DND-41 (cell line): ENCODE measurements around the gene GAN.

ENCODE experiments used
- ATAC-seq: fragments of 200-7000 bp; cut with Tn5 transposase; 3 replicates; pipeline ENCODE4 v1.9.1; 2021; ENCODE audit warnings: low read depth; ENCODE audit not compliant: insufficient read depth
- DNase-seq: peaks from one replicate; pipeline ENCODE4 v3.0.0-alpha.2; 2020
- H2AFZ ChIP-seq: 2 replicates; pipeline ENCODE4 v1.6.0; 2012; ENCODE audit warnings: low read depth, low read length
- H3K27ac ChIP-seq: 2 replicates; pipeline ENCODE4 v1.5.1; 2012; ENCODE audit warnings: low read length, inconsistent platforms
- H3K27me3 ChIP-seq: fragments of 200-600 bp; sonication (generic); 2 replicates; pipeline ENCODE4 v1.6.0; 2012; ENCODE audit warnings: low read length, mild to moderate bottlenecking, inconsistent platforms; ENCODE audit not compliant: insufficient read depth, poor library complexity
- H3K36me3 ChIP-seq: 2 replicates; pipeline ENCODE4 v1.5.1; 2012; ENCODE audit warnings: low read length, inconsistent platforms; ENCODE audit not compliant: insufficient read depth
- H3K4me1 ChIP-seq: 2 replicates; pipeline ENCODE4 v1.5.1; 2012; ENCODE audit warnings: mild to moderate bottlenecking, low read length; ENCODE audit not compliant: insufficient read depth
- H3K4me2 ChIP-seq: 2 replicates; pipeline ENCODE4 v1.6.0; 2012; ENCODE audit warnings: mild to moderate bottlenecking, moderate library complexity, low read length, inconsistent platforms; ENCODE audit not compliant: insufficient read depth
- H3K4me3 ChIP-seq, 2 experiments: fragments of 200-600 bp in 1 of 2; shearing (Covaris generic) in 1 of 2; 2 replicates each; pipeline ENCODE4 v1.5.1; 2012 to 2016; ENCODE audit warnings: inconsistent platforms in 2 of 2, low read length in 2 of 2, mild to moderate bottlenecking in 2 of 2, low read depth in 1 of 2, moderate library complexity in 1 of 2
- H3K79me2 ChIP-seq: 2 replicates; pipeline ENCODE4 v1.6.0; 2012; ENCODE audit warnings: low read length, inconsistent platforms; ENCODE audit not compliant: insufficient read depth
- H3K9ac ChIP-seq: 2 replicates; pipeline ENCODE4 v1.6.0; 2012; ENCODE audit warnings: low read depth, mild to moderate bottlenecking, inconsistent platforms, low read length, moderate library complexity
- H3K9me3 ChIP-seq: 2 replicates; pipeline ENCODE4 v1.5.1; 2012; ENCODE audit warnings: low read length, moderate library complexity, mild to moderate bottlenecking, inconsistent platforms; ENCODE audit not compliant: insufficient read depth, severe bottlenecking
- H4K20me1 ChIP-seq: 2 replicates; pipeline ENCODE4 v1.6.0; 2012; ENCODE audit warnings: low read length; ENCODE audit not compliant: insufficient read depth
- EZH2 ChIP-seq: IDR thresholded peaks from 3 replicates; pipeline ENCODE4 v1.6.1; 2012; ENCODE audit warnings: borderline replicate concordance, low read depth, mild to moderate bottlenecking, moderate library complexity, low read length, inconsistent platforms; ENCODE audit not compliant: severe bottlenecking
- TF ChIP-seq, protein P1 (sequence below): IDR thresholded peaks from 2 replicates; pipeline ENCODE4 v1.5.1; 2012; ENCODE audit warnings: borderline replicate concordance, low read length, moderate library complexity, mild to moderate bottlenecking; ENCODE audit not compliant: poor library complexity, severe bottlenecking; ENCODE audit errors: extremely low read depth

GAN gene

DNA sequence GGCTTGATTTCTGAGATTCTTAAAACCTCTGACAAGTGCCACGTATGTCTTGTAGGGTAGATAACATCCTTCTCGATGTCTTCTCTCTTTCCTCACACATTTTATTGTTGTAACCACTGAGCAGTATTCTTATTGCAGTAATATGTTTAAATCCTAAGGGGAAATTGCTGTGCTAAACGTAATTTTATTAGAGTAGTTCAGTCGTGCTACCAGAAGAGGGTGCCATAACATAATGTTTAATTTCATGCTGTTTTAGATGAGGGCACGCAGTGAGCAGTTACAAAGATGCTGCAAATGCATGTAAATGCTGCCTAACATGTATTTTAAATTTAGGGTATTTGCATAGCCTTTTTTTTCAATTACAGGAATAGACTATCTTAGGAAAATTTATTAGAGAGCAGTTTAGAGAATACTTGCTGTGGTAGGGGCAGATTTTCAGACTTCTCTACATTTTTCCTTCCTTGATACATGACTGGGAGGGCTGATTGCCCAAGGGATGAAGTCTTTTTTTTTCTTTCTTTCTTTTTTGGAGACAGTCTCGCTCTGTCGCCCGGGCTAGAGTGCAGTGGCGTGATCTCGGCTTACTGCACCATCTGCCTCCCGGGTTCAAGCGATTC is 51.7 kb downstream of the GAN start:
- peaks cover 74% of the 10 kb centered on the region for H3K36me3 ChIP-seq
- peak; percentile 77 for ATAC-seq
- no peak for TF ChIP-seq EZH2
- TF ChIP-seq, protein P1, sequence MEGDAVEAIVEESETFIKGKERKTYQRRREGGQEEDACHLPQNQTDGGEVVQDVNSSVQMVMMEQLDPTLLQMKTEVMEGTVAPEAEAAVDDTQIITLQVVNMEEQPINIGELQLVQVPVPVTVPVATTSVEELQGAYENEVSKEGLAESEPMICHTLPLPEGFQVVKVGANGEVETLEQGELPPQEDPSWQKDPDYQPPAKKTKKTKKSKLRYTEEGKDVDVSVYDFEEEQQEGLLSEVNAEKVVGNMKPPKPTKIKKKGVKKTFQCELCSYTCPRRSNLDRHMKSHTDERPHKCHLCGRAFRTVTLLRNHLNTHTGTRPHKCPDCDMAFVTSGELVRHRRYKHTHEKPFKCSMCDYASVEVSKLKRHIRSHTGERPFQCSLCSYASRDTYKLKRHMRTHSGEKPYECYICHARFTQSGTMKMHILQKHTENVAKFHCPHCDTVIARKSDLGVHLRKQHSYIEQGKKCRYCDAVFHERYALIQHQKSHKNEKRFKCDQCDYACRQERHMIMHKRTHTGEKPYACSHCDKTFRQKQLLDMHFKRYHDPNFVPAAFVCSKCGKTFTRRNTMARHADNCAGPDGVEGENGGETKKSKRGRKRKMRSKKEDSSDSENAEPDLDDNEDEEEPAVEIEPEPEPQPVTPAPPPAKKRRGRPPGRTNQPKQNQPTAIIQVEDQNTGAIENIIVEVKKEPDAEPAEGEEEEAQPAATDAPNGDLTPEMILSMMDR = peak; percentile 81

DNA sequence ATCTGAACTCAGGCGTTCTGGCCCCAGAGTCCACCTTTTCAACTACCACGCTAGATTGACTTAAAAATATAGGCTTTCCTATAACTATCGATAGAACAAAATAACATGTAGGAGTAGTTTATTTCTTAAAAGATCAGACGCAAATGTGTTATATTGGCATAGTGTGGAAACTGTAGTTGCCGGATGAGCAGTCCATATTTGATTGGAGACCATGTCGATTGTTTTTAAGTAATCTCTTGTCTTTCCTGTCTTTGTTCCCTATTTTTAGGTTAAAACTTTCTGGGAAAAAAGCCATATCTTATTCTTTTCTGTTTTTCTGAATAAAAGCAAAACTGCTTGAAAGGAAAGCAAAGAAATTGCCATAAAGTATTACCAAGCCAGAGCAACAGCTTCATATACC is 53.1 kb downstream of the GAN start:
- DNase-seq = no peak
- TF ChIP-seq, protein P1 = no peak
- TF ChIP-seq EZH2 = no peak
- H3K4me3 ChIP-seq = no peak overlapping the region
- no peak for ATAC-seq
- H3K4me2 ChIP-seq = no peak overlapping the region
- H3K9ac ChIP-seq = no peak overlapping the region
- no peaks in the 10 kb centered on the region for H3K27me3 ChIP-seq
- no peak overlapping the region for H2AFZ ChIP-seq
- H3K4me1 ChIP-seq = no peaks in the 10 kb centered on the region
- H3K79me2 ChIP-seq = no peaks in the 10 kb centered on the region
- H4K20me1 ChIP-seq = peaks cover 4% of the 10 kb centered on the region; the same call in 1 of the 2 replicates
- peaks cover 64% of the 10 kb centered on the region for H3K36me3 ChIP-seq
- no peaks in the 10 kb centered on the region for H3K9me3 ChIP-seq
- no peak overlapping the region for H3K27ac ChIP-seq

More for the DNA sequence above, 51.7 kb downstream of the GAN start:
- Histone ChIP-seq H3K9ac (no peak overlapping the region), H3K27ac (no peak overlapping the region), H3K27me3 (no peaks in the 10 kb centered on the region), H3K4me3 (no peak overlapping the region), H3K4me2 (no peak overlapping the region), H4K20me1 (peaks cover 4% of the 10 kb centered on the region; the same call in 1 of the 2 replicates), H3K79me2 (no peaks in the 10 kb centered on the region), H3K4me1 (no peaks in the 10 kb centered on the region), H3K9me3 (no peaks in the 10 kb centered on the region), H2AFZ (no peak overlapping the region)
- no peak for DNase-seq

DNA sequence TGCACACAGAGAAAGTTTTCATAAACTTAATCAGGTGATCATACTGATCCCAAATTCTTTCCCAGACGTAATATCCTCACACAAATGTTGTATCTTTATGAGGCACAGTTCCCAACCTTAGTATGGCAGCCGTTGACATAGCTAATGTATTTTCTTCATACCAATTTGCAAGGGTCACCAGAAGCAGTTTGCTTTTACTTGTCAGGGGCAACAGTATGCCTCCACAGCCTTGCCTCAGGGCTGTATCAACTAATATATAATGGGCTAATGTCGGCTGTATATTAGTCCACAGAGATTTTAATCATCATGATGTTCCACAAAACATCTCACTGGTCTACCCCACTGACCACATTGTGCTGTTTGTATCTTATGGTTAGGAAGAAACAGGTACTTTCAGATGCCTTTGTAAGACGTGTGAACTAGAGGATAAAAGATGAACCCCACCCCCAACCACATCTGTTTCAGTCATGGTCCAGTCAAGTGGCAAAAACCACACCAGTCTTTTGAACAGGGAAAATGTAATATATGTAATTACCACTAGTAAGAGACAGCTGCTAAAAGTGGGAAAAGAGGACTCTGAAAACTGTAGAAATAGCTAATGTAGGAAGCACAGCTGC is 55.2 kb downstream of the GAN start:
- DNase-seq (no peak), ATAC-seq (no peak)
- no peak overlapping the region for H3K4me2 ChIP-seq
- no peaks in the 10 kb centered on the region for H3K79me2 ChIP-seq
- no peaks in the 10 kb centered on the region for H3K9me3 ChIP-seq
- no peaks in the 10 kb centered on the region for H3K4me1 ChIP-seq
- no peak overlapping the region for H2AFZ ChIP-seq
- H3K27ac ChIP-seq = no peak overlapping the region
- H4K20me1 ChIP-seq = peaks cover 4% of the 10 kb centered on the region; the same call in 1 of the 2 replicates
- peaks cover 48% of the 10 kb centered on the region for H3K36me3 ChIP-seq
- no peak overlapping the region for H3K4me3 ChIP-seq
- TF ChIP-seq, protein P1 = no peak
- TF ChIP-seq EZH2 = no peak
- H3K27me3 ChIP-seq = no peaks in the 10 kb centered on the region
- H3K9ac ChIP-seq = no peak overlapping the region
